K562 (cell line): ENCODE measurements around the gene ACY1. TPM values are rescaled to one million over a fixed set of nuclear protein-coding genes. Genes with fewer than 3 reads are reported as not detected.

Experiments used
- CLOCK ChIP-seq: fragments of 250-450 bp; sonication (Bioruptor Pico); IDR thresholded peaks from 2 replicates; pipeline ENCODE4 v1.4.0; 2020; ENCODE audit warnings: mild to moderate bottlenecking, moderate library complexity, borderline replicate concordance
- FOXA1 ChIP-seq: fragments of 450-650 bp; IDR thresholded peaks from 2 replicates; pipeline ENCODE4 v1.6.1; 2016; ENCODE audit warnings: mild to moderate bottlenecking, borderline replicate concordance
- FOXA3 ChIP-seq, 2 experiments: fragments of 450-650 bp in 1 of 2; sonication (generic) in 1 of 2; formaldehyde crosslinking; IDR thresholded peaks in 1 of 2; conservative IDR thresholded peaks in 1 of 2; 2 replicates each; pipeline versions ENCODE4 v1.4.0 to v1.8.0; 2020 to 2022; ENCODE audit warnings: mild to moderate bottlenecking in 2 of 2, missing genetic modification reagents in 1 of 2
- GABPB2 ChIP-seq: fragments of 250-450 bp; sonication (Bioruptor Pico); conservative IDR thresholded peaks from 2 replicates; pipeline ENCODE4 v1.5.1; 2021; ENCODE audit warnings: mild to moderate bottlenecking
- GATA2 ChIP-seq: sonication (generic); formaldehyde crosslinking; IDR thresholded peaks from 2 replicates; pipeline ENCODE4 v1.4.0; 2020; ENCODE audit warnings: mild to moderate bottlenecking, missing genetic modification reagents
- HLTF ChIP-seq: fragments of 450-650 bp; IDR thresholded peaks from 2 replicates; pipeline ENCODE4 v1.6.1; 2016
- HNRNPL ChIP-seq: fragments of 200-400 bp; formaldehyde crosslinking; IDR thresholded peaks from 2 replicates; pipeline ENCODE4 v1.6.1; 2017; ENCODE audit warnings: low read depth, mild to moderate bottlenecking, low read length
- NRF1 ChIP-seq, 2 experiments: fragments of 450-650 bp; IDR thresholded peaks in 1 of 2; conservative IDR thresholded peaks in 1 of 2; 2 replicates each; pipeline ENCODE4 v1.6.1; 2014; ENCODE audit warnings: mild to moderate bottlenecking in 2 of 2
- POLR2B ChIP-seq: fragments of 450-650 bp; IDR thresholded peaks from 2 replicates; pipeline ENCODE4 v1.6.1; 2018; ENCODE audit warnings: low read depth; ENCODE audit not compliant: partially characterized antibody
- SNAPC5 ChIP-seq: fragments of 250-450 bp; sonication (Bioruptor Pico); IDR thresholded peaks from 2 replicates; pipeline ENCODE4 v1.8.0; 2021; ENCODE audit warnings: moderate library complexity, mild to moderate bottlenecking, inconsistent platforms
- SOX6 ChIP-seq: fragments of 450-650 bp; IDR thresholded peaks from 2 replicates; pipeline ENCODE4 v1.6.1; 2014; ENCODE audit warnings: mild to moderate bottlenecking
- STAT5B ChIP-seq: fragments of 250-450 bp; sonication (Bioruptor Pico); IDR thresholded peaks from 2 replicates; pipeline ENCODE4 v1.8.0; 2021; ENCODE audit warnings: mild to moderate bottlenecking, inconsistent platforms
- THRAP3 ChIP-seq: fragments of 450-650 bp; IDR thresholded peaks from 2 replicates; pipeline ENCODE4 v1.6.1; 2016; ENCODE audit warnings: mild to moderate bottlenecking, inconsistent platforms, borderline replicate concordance
- ZBED1 ChIP-seq: IDR thresholded peaks from 2 replicates; pipeline ENCODE4 v1.6.1; 2014
- ZNF3 ChIP-seq: fragments of 250-450 bp; sonication (Bioruptor Pico); IDR thresholded peaks from 2 replicates; pipeline ENCODE4 v1.5.0; 2021; ENCODE audit warnings: mild to moderate bottlenecking, moderate library complexity
- polyA plus RNA-seq, 8 experiments: library from polyadenylated mRNA; depleted of rRNA in 4 of 8; stranded (reverse) in 5 of 8; unstranded in 3 of 8; fragments of >200 nt; fragmentation: Nextera tagmentation in 2 of 8; fragmentation: Illumina TruSeq in 1 of 8; extraction: Ambion mirVana in 2 of 8; extraction: Trizol in 1 of 8; gene quantifications; 2 replicates each; pipeline versions ENCODE4 v1.2.1 to v1.2.3, GENCODE V29; 2011 to 2014; ENCODE audit warnings: inconsistent platforms in 1 of 8, missing spikeins in 1 of 8
- total RNA-seq, 7 experiments: library from RNA; depleted of rRNA in 6 of 7; stranded (reverse); fragments of >200 nt in 6 of 7; fragmentation: Illumina TruSeq in 2 of 7; extraction: Trizol in 2 of 7; gene quantifications; 2 replicates each; pipeline versions ENCODE4 v1.2.1 to v1.2.3, GENCODE V29; 2011 to 2021; ENCODE audit warnings: low replicate concordance in 1 of 7
- TF ChIP-seq, protein P1 (sequence below): sonication (generic); formaldehyde crosslinking; IDR thresholded peaks from 2 replicates; pipeline ENCODE4 v1.8.1; 2022; ENCODE audit warnings: missing genetic modification reagents
- TF ChIP-seq, protein P2 (sequence below): fragments of 450-650 bp; IDR thresholded peaks from 2 replicates; pipeline ENCODE4 v1.6.1; 2016; ENCODE audit warnings: low read depth, mild to moderate bottlenecking, moderate library complexity
- TF ChIP-seq, protein P3 (sequence below), 3 experiments: IDR thresholded peaks in 2 of 3; conservative IDR thresholded peaks in 1 of 3; 2 replicates each; pipeline ENCODE4 v1.5.1; 2011 to 2012; ENCODE audit warnings: low read length in 3 of 3, mild to moderate bottlenecking in 3 of 3, control low read depth in 2 of 3, improper control_type of control experiment in 1 of 3, inconsistent platforms in 1 of 3, low read depth in 1 of 3, mixed read lengths in 1 of 3, moderate library complexity in 1 of 3; ENCODE audit not compliant: insufficient read depth in 2 of 3
- TF ChIP-seq, protein P4 (sequence below), 2 experiments: IDR thresholded peaks; 2 replicates each; pipeline ENCODE4 v1.6.1; 2011; ENCODE audit warnings: borderline replicate concordance in 1 of 2, control low read depth in 1 of 2, low read depth in 1 of 2, low read length in 1 of 2, mild to moderate bottlenecking in 1 of 2, mixed read lengths in 1 of 2, moderate library complexity in 1 of 2; ENCODE audit not compliant: insufficient read depth in 1 of 2, insufficient read length in 1 of 2, poor library complexity in 1 of 2, severe bottlenecking in 1 of 2; ENCODE audit errors: extremely low read depth in 1 of 2

Gene ACY1
- total and polyA plus RNA-seq, 9 of the 15 experiments (the other 6 are each of a cell fraction or from before 2014, with no cell fraction given), result 70.7 to 195 (median 123) TPM

DNA sequence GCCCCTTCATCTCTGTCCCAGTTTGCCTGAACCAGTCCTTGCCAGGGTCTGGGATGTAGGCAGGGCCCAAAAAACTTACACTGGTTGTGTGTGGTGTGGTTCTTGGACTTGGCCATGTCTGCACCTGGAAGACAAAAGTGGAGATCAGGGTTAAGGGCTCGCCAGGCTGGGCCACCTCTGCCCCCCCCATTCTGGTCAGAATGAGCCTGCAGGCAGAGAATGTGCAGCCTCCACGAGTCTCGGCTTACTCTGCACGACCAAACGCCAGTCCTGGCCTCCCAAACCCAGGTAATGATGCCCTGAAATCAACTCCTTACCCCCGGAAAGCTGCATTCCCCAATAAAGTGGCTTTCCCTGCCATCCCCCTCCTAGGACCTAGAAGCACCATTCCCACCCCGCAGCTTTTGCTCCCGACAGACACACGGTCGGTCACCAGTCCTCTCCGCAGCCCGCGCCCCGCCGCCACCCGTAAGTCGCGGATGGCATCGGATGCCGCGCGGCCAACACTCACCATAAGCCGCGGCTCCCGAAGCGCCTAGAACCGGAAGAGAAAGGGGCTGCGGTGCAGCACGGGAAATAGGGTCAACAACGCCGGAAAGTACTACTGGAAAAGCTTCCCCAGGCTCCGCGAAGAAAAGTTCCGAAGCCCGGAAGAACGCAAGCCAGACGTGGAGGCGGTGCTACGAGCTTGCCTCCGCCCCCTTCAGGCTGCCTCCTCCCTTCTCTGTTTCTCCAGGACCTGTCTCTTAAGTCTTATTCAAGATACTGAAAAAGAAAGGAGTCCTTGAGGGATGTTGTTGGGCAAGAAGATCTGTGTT lies 12.2 kb downstream of the ACY1 start, which contains the start of gene RPL29 (continued):
- no peak for TF ChIP-seq CLOCK (CRISPR knock-in tag)
- peak; percentile 95 for TF ChIP-seq POLR2B
- 0 out of 4 replicates have a peak, but pooled peaks of 1 of the 2 experiments have one; percentile 15 for TF ChIP-seq NRF1 (conservative IDR thresholded peaks at IDR 0.05 in 1 of 2, IDR thresholded peaks at IDR 0.05 in 1 of 2)
- TF ChIP-seq, protein P1, sequence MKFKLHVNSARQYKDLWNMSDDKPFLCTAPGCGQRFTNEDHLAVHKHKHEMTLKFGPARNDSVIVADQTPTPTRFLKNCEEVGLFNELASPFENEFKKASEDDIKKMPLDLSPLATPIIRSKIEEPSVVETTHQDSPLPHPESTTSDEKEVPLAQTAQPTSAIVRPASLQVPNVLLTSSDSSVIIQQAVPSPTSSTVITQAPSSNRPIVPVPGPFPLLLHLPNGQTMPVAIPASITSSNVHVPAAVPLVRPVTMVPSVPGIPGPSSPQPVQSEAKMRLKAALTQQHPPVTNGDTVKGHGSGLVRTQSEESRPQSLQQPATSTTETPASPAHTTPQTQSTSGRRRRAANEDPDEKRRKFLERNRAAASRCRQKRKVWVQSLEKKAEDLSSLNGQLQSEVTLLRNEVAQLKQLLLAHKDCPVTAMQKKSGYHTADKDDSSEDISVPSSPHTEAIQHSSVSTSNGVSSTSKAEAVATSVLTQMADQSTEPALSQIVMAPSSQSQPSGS (CRISPR knock-in tag), result no peak
- TF ChIP-seq GABPB2 (CRISPR knock-in tag), result no peak
- TF ChIP-seq THRAP3, result peak; percentile 31; the same call in 1 of the 2 replicates
- TF ChIP-seq FOXA1, result no peak
- no peak for TF ChIP-seq FOXA3 (CRISPR knock-in tag; conservative IDR thresholded peaks at IDR 0.05 in 1 of 2, IDR thresholded peaks at IDR 0.05 in 1 of 2)
- no peak for TF ChIP-seq STAT5B
- TF ChIP-seq, protein P2, sequence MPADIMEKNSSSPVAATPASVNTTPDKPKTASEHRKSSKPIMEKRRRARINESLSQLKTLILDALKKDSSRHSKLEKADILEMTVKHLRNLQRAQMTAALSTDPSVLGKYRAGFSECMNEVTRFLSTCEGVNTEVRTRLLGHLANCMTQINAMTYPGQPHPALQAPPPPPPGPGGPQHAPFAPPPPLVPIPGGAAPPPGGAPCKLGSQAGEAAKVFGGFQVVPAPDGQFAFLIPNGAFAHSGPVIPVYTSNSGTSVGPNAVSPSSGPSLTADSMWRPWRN, result no peak
- TF ChIP-seq ZBED1, result peak; percentile 38; the same call in 1 of the 2 replicates
- TF ChIP-seq GATA2 (CRISPR knock-in tag), result no peak
- TF ChIP-seq SNAPC5 (CRISPR knock-in tag), result no peak
- TF ChIP-seq, protein P3, sequence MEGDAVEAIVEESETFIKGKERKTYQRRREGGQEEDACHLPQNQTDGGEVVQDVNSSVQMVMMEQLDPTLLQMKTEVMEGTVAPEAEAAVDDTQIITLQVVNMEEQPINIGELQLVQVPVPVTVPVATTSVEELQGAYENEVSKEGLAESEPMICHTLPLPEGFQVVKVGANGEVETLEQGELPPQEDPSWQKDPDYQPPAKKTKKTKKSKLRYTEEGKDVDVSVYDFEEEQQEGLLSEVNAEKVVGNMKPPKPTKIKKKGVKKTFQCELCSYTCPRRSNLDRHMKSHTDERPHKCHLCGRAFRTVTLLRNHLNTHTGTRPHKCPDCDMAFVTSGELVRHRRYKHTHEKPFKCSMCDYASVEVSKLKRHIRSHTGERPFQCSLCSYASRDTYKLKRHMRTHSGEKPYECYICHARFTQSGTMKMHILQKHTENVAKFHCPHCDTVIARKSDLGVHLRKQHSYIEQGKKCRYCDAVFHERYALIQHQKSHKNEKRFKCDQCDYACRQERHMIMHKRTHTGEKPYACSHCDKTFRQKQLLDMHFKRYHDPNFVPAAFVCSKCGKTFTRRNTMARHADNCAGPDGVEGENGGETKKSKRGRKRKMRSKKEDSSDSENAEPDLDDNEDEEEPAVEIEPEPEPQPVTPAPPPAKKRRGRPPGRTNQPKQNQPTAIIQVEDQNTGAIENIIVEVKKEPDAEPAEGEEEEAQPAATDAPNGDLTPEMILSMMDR (IDR thresholded peaks at IDR 0.05 in 2 of 3, conservative IDR thresholded peaks at IDR 0.05 in 1 of 3; ENCODE audit: insufficient read depth in 2 of 3, low read depth in 1 of 3, low read length in 3 of 3), result no peak
- TF ChIP-seq, protein P4, sequence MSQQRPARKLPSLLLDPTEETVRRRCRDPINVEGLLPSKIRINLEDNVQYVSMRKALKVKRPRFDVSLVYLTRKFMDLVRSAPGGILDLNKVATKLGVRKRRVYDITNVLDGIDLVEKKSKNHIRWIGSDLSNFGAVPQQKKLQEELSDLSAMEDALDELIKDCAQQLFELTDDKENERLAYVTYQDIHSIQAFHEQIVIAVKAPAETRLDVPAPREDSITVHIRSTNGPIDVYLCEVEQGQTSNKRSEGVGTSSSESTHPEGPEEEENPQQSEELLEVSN (IDR thresholded peaks at IDR 0.05; ENCODE audit: borderline replicate concordance in 1 of 2, extremely low read depth in 1 of 2, insufficient read depth in 1 of 2, insufficient read length in 1 of 2, low read depth in 1 of 2, low read length in 1 of 2, poor library complexity in 1 of 2, severe bottlenecking in 1 of 2), result no peak
- TF ChIP-seq HLTF, result no peak
- TF ChIP-seq SOX6, result 0 out of 2 replicates have a peak, but pooled peaks have one; percentile 16
- TF ChIP-seq HNRNPL, result no peak
- no peak for TF ChIP-seq ZNF3 (CRISPR knock-in tag)
